GM18511 (cell line): ENCODE measurements around the gene KCNQ2.

Experiments used
- ATAC-seq: cut with Tn5 transposase; IDR thresholded peaks from one replicate; pipeline ENCODE4 v1.9.1; 2021; ENCODE audit warnings: mild to moderate bottlenecking, moderate library complexity; ENCODE audit not compliant: unreplicated experiment

Gene KCNQ2

GRCh38 chr20:63501818-63502670 lies 29.6 kb upstream of the KCNQ2 start:
- ATAC-seq = no peak

- ATAC-seq = no peak
These were observed 28.7 kb upstream of the KCNQ2 start for GRCh38 chr20:63500902-63501817.

GRCh38 chr20:63500151-63500901 lies 27.9 kb upstream of the KCNQ2 start:
- ATAC-seq = no peak

GRCh38 chr20:63499338-63499969 lies 27.0 kb upstream of the KCNQ2 start:
- ATAC-seq = no peak

GRCh38 chr20:63498960-63499337 lies 26.5 kb upstream of the KCNQ2 start, which contains the start of gene EEF1A2:
Gene EEF1A2, minus strand, starts transcription at chr20:63499083. Its CDS starts 1,320 bp downstream, at chr20:63497763.
- ATAC-seq = no peak

GRCh38 chr20:63497946-63498935 lies 25.8 kb upstream of the KCNQ2 start:
- no peak for ATAC-seq

- ATAC-seq = no peak
These were observed 24.9 kb upstream of the KCNQ2 start for GRCh38 chr20:63497138-63497945.

GRCh38 chr20:63496596-63497120 lies 24.2 kb upstream of the KCNQ2 start:
- ATAC-seq = no peak

- ATAC-seq = no peak
These were observed 23.5 kb upstream of the KCNQ2 start for GRCh38 chr20:63495741-63496595.

- no peak for ATAC-seq
These were observed 22.8 kb upstream of the KCNQ2 start for GRCh38 chr20:63495167-63495720.

- no peak for ATAC-seq
These were observed 22.1 kb upstream of the KCNQ2 start for GRCh38 chr20:63494420-63495166.

- ATAC-seq = no peak
These were observed 21.6 kb upstream of the KCNQ2 start for GRCh38 chr20:63494084-63494419.

- ATAC-seq = no peak
These were observed 21.1 kb upstream of the KCNQ2 start for GRCh38 chr20:63493563-63494020.

GRCh38 chr20:63492982-63493381 lies 20.5 kb upstream of the KCNQ2 start:
- no peak for ATAC-seq

- ATAC-seq = no peak
These were observed 20.1 kb upstream of the KCNQ2 start for GRCh38 chr20:63492518-63492917.

GRCh38 chr20:63491635-63492230 lies 19.3 kb upstream of the KCNQ2 start:
- ATAC-seq = no peak
